GM18499 (cell line): ENCODE data around the gene TK1.

Source experiments
- ATAC-seq: cut with Tn5 transposase; IDR thresholded peaks from one replicate; pipeline ENCODE4 v1.9.1; 2021; ENCODE audit warnings: moderate number of reproducible peaks; ENCODE audit not compliant: insufficient read depth, unreplicated experiment

TK1 gene

DNA sequence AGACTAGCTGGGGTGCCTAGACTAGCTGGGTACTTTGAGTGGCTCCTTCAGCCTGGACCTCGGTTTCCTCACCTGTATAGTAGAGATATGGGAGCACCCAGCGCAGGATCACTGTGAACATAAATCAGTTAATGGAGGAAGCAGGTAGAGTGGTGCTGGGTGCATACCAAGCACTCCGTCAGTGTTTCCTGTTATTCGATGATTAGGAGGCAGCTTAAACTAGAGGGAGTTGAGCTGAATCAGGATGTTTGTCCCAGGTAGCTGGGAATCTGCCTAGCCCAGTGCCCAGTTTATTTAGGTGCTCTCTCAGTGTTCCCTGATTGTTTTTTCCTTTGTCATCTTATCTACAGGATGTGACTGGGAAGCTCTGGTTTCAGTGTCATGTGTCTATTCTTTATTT lies 36.2 kb upstream of the TK1 start:
- no peak for ATAC-seq

DNA sequence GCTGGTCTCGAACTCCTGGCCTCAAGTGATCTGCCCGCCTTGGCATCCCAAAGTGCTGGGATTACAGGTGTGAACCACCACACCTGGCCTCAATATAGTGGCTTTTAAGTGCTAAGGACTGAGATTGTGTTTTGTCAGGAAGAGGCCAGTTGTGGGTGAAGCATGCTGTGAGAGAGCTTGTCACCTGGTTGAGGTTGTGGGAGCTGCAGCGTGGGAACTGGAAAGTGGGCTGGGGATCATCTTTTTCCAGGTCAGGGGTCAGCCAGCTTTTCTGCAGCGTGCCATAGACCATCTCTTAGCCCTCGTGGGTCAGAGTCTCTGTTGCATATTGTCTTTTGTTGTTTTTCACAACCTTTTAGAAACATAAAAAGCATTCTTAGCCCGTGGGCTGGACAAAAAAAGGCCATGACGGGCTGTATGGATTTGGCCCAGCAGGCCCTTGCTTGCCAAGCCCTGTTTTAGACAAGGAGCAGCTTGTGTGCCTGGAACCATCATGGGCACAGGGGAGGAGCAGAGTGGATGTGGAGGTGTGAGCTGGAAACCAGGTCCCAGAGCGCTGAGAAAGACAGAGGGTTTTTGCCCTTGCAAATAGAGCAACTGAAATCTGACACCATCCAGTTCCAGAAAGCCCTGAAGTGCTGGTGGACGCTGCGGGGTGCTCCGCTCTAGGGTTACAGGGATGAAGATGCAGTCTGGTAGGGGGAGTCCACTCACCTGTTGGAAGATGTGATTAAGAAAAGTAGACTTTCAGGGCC lies 32.7 kb upstream of the TK1 start:
- ATAC-seq, result no peak

DNA sequence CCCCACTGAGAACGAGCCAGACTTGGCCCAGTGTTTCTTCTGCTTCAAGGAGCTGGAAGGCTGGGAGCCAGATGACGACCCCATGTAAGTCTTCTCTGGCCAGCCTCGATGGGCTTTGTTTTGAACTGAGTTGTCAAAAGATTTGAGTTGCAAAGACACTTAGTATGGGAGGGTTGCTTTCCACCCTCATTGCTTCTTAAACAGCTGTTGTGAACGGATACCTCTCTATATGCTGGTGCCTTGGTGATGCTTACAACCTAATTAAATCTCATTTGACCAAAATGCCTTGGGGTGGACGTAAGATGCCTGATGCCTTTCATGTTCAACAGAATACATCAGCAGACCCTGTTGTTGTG lies 27.8 kb upstream of the TK1 start:
- no peak for ATAC-seq

DNA sequence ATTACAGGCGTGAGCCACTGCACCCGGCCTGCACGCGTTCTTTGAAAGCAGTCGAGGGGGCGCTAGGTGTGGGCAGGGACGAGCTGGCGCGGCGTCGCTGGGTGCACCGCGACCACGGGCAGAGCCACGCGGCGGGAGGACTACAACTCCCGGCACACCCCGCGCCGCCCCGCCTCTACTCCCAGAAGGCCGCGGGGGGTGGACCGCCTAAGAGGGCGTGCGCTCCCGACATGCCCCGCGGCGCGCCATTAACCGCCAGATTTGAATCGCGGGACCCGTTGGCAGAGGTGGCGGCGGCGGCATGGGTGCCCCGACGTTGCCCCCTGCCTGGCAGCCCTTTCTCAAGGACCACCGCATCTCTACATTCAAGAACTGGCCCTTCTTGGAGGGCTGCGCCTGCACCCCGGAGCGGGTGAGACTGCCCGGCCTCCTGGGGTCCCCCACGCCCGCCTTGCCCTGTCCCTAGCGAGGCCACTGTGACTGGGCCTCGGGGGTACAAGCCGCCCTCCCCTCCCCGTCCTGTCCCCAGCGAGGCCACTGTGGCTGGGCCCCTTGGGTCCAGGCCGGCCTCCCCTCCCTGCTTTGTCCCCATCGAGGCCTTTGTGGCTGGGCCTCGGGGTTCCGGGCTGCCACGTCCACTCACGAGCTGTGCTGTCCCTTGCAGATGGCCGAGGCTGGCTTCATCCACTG lies 27.3 kb upstream of the TK1 start, which contains the start of gene BIRC5:
Gene BIRC5, plus strand, starts transcription at position 238 of the 690 bp plus-strand sequence. Its CDS starts 64 bp downstream, at position 302.
- no peak for ATAC-seq

DNA sequence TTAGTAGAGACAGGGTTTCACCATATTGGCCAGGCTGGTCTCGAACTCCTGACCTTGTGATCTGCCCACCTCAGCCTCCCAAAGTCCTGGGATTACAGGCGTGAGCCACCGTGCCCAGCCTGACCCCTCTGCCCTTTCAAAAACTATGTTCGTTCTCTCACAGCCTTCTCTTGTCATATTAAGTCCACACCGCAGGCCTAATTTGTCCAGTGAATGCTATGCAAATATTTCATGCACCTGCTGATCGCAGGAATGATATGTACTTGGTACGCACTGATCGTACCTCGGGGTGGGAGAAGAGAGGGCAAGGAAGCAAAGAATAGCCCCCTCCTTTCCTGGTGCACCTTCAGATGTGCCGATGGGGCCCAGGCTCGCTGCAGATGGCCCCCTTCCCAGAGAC lies 24.2 kb upstream of the TK1 start:
- no peak for ATAC-seq

DNA sequence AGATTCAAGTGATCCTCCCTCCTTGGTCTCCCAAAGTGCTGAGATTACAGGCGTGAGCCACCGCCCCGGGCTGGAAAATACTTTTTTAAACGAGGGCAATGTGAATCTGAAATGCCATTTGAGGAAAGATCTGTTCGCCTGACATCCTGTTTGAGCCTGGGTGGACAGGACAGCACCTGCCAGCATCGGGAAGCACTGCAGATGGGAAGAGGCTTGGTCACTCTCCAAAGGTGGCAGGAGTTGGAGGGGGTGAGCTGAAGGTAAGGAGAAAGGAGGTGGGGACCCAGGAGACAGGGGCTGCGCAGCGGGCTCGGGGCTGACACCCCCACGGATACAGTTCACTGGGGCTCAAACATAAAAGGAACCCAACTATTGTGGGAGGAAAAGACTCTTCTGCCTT lies 23.3 kb upstream of the TK1 start:
- no peak for ATAC-seq

DNA sequence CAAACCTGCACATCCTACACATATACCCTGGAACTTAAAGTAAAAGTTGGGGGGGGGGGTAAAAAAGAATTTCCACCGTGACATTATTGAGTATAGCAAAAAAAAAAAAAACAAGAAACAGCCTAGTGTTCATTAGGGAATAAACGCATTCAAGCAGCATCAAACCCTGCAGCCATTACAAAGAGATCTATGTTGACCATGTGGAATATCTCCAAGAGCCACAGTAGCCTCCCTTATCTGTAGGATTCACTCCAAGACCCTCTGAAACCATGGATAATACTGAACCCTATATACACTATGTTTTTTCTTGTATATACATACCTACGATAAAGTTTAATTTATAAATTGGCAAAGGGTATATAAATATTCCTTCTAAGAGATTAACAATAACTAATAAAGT lies 21.6 kb upstream of the TK1 start:
- no peak for ATAC-seq

DNA sequence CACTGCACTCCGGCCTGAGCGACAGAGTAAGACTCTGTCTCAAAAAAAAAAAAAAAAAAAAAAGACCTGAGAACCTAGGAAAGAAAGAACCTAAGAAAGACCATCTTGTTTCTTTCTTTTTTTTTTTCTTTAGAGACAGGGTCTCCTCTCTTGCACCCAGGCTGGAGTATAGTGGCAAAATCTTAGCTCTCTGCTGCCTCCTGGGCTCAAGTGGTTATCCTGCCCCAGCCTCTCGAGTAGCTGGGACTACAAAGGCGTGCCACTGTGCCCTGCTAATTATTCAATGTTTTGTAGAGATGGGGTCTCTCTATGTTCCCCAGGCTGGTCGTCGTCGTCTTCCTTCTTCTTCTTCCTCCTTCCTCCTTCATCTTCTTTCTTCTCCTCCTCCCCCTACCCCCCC lies 19.4 kb upstream of the TK1 start:
- ATAC-seq, result no peak

DNA sequence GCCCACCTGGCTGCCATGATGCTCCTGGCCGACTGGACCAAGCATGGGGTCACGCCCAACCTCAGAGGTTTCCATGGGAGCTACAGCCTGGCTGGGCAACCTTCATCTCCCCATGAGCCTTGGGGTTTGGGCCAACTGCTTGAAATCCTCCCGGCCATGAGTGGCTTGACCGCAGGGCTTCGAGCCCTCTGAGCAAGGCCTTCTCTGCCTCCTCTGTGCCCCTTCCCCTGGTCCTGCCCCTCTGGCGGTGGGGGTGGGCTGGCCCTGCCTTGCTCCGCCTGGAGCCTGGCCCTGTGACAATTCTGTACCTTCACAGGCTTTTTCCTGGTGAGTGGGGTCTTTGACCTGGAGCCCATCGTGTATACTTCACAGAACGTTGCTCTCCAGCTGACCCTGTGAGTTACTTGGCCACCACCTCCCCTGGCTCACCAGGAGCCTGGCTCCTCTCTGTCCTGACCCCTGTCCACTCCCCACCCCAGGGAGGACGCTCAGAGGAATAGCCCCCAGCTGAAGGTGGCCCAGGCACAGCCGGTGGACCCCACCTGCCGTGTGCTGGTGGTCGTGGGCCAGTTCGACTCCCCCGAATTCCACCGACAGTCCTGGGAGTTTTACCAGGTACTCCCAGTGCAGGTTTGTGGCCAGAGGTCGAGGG lies 18.4 kb upstream of the TK1 start:
- ATAC-seq, result no peak

DNA sequence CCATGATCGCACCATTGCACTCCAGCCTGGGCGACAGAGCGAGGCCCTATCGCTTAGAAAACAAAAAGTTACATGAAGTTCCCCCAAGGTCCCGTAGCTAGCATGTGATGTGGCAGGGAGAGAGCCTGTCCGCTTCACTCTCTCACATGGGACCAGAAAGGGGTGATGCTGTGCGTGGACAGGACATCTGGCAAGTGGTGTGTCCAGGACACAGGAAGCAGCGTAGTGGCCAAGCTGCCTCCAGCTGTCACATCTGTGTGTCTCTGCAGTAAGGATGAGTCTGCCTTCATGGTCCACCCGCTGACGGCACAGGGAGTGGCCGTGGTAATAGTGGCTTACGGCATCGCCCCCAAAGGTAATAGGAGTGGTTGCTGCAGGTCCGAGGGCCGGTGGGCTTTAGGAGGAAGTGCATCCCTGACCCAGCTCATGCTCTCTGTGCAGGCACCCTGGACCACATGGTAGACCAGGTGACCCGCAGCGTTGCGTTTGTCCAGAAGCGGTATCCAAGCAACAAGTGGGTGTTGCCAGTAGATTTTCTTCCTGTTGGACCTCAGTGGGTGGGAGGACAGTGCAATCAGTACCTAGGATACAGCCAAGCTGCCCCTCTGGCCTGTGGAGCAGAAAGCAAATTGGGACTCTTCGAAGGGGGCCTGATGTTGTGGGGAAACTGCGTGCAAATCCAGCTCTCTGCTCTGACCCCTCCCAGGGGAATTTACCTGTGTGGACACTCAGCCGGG lies 17.7 kb upstream of the TK1 start:
- no peak for ATAC-seq

DNA sequence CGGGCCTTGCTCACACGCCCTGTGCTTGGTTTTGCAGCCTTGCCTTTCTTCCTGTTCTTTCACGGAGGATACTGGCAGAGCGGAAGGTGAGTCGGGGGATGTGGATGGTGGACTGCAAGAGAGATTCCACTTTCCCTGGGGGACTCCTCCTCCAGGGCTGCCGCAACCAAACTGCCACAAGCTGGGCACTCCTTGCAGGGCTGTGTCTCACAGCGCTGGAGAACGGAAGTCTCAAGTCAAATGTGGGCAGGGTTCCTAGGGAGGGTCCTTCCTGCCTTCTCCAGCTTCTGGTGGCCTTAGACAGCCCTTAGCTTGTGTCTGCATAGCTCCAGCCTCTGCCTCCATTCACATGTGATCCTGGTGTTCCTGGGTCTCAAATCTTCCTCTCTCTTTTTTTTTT lies 15.8 kb upstream of the TK1 start:
- no peak for ATAC-seq

DNA sequence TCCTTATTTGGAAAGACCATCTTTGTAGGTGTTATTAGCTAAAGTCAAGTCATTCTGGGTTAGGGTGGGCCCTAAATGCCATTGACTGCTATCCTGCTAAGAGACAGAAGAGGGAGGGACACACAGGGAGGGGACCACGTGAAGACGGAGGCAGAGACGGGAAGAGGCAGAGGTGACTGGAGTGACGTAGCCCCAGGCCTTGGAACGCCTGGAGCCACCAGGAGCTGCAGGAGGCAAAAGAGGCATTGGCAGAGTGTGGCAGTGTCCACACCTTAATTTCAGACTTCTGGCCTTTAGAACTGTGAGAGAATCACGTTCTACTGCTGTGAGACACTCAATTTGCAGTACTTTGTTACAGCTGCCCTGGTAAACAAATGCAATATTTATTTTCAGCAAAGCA lies 13.6 kb upstream of the TK1 start:
- ATAC-seq, result no peak

DNA sequence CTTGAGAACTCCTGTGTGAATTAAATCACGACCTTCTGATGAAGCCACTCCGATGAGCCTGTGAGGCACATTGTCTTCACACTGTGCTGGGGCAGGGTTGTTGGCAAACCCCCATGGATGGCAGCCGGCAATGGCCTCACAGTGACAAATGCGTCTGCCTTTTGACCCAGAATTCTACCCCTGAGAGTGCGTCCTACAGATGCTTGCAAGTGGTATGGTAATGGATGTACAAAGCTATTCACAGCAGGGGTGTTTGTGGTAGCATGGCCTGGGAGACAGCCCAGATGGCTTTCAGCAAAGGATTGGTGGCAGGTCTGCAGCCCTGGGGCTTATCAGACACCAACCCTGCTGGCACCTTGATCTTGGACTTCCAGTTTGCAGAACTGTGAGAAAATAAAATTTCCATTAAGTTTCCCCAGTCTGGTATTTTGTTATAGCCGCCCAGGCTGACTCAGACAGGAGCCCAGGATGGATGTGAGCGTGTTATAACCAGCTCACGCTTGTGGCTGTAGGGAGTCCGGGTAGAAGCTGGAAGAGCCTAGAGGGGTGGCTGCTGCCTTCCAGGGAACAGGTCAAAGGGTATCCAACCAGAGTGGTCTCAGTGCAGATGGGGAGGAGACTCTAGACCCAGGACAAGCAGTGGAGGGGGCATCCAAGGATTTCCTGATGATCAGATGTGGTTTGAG lies 10.4 kb upstream of the TK1 start:
- ATAC-seq, result no peak

DNA sequence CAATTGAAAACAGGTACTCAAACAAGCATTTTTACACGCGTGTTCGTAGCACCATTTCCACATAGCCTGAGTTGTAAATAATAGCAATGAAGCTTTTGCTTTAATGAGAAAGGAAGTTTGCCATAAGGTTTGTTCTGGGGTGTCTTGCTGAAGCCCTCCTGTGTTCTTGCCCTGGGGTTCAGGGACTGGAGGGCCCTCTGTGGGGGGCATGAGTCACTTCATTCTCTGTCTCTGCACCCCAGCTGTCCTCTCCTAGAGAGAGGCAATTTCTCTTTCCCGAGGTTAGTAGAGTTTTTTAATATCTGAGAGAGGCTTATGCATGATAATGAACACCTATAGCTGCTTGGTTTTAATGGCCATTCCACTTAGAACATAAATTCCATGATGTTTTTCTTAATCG lies 9.9 kb upstream of the TK1 start:
- ATAC-seq, result no peak

DNA sequence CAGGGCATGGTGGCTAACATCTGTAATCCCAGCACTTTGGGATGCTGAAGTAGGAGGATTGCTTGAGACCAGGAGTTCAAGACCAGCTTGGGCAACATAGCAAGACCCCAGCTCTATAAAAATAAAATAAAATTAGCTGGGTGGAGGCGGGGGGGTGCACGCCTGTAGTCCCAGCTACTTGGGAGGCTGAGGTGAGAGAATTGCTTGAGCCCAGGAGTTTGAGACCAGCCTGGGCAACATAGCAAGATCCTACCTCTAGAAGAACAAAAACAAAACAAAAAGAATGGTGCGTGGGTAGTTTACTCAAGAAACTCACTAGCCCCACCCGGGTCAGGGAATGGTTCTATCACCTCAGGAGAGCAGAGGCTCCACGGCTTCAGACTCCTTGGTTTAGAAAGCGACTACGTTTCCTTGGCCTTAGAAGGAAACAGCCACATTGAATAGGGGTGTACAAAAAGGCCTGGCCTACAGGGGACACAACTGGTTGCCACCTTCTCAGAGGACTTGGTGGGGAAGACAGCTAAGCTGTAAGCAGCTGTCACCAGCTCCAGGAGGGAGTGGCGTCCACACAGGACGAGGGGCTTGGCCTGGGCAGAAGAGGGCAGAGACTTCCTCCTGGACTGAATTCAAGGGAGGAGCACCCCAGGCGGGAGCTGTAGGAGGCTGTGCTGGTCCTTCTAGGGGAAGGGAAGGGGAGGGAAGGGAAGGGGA lies 716 bp downstream of the TK1 start:
- ATAC-seq, result no peak

DNA sequence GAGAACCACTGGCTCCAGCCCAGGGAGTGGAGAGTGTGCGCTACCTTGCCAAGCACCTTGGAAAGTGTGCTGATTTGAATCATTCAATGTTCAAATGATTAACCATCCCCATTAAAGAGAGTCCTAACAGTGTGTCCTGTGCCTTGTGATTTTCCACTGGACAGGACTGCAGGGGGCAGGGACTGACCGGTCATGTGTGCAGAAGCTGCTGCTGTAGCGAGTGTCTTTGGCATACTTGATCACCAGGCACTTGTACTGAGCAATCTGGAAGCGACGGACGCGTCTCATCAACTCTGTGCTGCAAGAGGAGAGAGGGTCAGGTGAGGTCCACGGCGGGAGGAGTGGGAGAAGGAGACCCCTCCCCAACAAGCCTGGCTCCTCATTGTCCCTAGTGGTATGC lies 2.0 kb downstream of the TK1 start:
- no peak for ATAC-seq

DNA sequence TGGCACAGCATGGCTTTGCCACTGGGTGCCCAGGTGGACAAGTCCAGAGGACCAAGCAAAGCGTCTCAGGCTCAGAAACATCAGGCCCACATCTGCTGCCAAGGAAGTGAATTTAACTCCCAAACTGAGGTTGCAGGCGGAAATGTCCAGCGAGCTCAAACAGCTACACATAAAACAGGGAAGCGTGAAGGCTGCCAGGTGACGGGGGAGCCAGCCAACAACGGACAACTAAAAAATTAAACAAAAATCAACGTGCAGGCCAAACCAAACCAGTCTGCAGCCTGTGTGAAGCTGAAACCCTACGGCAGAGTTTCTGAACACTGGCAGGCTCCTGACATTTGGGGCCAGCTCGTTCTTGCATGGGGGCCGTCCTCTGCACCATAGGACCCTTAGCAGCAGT lies 2.5 kb downstream of the TK1 start:
- no peak for ATAC-seq

DNA sequence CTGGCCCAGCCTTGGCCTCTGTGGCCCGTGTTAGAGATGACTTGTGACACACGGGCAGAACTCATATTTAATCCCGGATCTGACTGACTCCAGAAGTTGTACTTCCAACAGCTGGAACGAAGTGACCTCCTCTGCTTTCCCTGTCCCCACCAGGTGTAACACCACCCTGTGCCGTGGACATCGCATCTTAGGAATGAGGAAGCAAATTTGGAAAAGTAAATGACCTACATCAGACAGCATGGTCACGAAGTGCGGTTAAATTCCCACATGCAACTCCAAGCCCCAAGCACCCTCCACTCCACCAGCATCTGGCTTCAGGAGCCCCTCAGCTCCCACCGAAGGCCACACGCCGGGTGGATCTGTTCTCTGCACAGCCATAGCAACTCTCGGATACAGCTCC lies 2.9 kb downstream of the TK1 start:
- no peak for ATAC-seq

DNA sequence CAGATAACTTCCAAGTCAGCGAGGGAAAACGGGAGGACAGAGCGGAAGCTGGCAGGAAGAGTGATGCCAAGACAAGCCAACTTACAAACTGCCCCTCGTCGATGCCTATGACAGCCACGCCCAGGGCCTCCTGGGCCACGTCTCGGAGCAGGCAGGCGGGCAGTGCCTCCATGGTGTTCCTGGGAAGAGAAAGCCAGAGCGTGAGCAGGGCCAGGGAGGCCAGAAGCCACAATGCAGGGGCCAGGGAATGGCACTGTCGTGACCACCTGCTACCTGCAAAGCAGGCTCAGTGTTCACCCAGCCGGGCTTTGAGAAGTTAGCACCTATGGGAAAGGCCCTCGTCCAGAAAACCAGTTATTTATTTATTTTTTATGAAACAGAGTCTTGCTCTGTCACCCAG lies 4.3 kb downstream of the TK1 start:
- ATAC-seq, result no peak

DNA sequence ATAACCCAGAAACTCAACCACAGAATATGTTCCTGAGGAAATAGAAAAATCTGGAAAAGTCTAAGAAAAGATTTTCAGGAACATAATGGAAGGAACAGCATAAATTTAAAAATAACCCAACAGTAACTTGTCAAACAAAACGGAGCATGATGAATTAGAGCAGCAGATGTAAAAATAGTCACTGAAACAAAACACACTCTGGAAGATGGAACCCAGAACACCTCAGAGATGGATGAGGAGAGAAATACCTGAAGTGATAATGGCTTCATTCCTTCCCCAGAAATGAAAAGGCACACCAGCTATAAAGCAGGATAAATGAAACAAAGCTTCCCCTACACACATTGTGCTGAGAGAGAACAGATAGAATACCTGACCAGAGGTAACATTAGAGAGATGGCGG lies 6.3 kb downstream of the TK1 start:
- ATAC-seq, result no peak
